NCI-H187 (cell line): ENCODE results near the gene ZNF814.
"Not testable (repeated sequence)": the region's sequence is repeated elsewhere in the genome, so short reads cannot be mapped to it uniquely, and the experiment has no call there.

Source experiments
- DNase-seq, 2 experiments: peaks; one replicate each; lab custom pipeline; 2025; lab: John Stamatoyannopoulos, UW

ZNF814 gene

DNA sequence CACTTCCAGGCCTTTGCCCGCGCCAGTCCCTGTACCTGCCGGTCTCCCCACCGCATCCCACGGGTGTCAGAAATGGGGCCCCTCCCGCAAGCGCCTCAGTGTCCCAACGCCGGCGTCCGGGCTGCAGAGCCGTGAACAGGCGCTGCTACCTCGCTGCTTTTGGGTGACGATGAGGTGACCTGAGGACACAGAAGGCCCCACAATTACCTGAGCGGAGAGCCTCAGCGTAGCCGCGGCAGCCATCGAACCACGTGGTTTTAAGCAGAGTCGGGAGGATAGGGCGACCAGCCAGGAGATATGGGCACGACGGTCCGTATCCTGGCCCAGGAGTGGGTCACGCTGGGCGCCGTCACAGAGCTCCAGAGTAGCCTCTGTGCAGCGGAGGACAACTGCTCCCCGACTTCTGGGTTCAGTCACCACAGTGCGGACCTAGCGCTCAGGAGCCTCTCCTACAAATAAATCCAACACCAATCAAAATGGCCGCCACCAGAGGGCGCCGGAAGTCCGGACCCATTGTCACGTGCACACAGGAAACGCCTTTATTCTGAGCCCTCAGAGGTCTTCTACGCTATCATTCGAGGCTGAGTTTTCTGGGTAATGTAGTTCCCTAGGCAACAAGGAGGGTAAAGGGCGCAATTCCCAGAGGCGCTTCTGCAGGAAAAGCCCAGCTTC is at the start of gene ZNF814:
Gene ZNF814, minus strand, starts transcription at position 478 of the 672 bp plus-strand sequence. Its CDS starts 235 bp downstream, at position 243.
- DNase-seq, result no peak

DNA sequence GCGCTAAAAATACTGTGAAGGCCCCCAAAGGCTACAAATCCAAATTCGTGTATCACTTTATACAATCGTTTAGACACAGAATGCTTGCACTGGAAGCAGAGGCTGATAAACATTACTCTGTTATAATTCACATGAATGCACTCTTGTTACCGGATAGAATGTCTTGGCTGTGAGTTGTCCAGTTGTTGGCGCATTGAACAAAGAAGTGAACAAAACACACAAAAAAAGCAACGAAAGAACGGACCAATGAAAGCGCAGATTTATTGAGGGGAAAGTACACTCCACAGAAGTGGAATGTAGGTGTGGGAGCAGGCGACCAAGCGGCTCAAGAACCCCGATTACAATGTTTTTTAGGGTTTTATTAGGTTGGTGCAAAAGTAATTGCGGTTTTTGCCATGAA is 46.9 kb upstream of the ZNF814 start:
- DNase-seq, result no peak

DNA sequence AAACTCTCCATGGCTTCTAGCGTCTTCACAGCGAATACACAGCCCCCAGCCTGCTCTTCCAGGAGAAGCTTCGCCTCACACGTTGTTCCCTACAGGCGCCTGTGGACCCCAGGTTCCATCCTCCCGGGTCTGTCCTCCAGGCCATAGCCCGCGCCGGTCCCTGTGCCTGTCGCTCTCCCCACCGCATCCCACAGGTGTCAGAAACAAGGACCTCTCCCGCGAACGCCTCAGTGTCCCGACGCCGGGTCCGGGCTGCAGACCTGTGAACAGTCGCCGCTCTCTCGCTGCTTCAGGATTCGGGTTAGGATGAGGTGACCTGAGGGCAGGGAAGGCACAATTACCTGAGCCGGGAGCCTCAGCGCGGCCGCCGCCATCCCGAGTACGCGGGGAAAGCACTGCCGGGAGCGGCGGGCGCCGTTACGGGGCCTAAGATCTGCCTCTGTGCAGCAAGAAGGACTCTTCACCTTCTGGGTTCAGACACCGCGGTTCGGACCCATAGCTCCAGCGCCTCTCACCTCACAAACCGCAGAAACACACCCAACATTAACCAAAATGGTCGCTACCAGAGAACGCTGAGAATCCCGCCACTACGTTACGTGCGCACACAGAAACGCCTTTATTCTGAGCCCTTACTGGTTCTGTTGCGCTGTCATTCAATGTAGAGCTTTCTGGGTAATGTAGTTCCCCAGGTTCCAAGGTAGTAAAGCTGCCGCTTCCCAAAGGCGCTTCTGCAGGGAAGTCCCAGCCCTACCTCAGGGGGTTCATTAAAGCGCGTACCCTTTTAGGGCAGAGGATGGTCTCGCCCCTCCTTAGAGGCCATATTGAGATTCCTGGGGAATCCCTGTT is 46.2 kb upstream of the ZNF814 start, which contains the start of gene ZNF418:
Gene ZNF418, minus strand, starts transcription at position 583 of the 846 bp plus-strand sequence. CDS start 1,580 bp downstream, outside the sequence.
- no peak for DNase-seq

DNA sequence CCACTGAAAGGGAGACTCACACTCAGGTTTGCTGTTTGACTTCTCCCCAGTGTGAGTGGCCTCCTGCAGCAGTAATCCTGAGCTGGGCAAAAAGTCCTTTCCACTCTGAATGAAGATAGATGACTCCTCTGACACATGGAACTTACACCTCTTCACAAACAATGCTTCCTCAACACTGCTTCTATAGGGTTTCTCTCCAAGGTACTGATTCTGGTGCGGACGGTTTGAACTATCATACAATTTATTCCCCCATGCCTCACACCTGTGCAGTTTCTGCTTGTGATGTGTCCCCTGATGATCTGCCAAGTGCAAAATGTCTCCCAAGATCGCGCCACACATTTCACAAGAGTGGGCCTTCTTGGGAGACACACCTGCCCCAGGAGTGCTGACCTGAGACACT is 38.8 kb upstream of the ZNF814 start:
- no peak for DNase-seq

DNA sequence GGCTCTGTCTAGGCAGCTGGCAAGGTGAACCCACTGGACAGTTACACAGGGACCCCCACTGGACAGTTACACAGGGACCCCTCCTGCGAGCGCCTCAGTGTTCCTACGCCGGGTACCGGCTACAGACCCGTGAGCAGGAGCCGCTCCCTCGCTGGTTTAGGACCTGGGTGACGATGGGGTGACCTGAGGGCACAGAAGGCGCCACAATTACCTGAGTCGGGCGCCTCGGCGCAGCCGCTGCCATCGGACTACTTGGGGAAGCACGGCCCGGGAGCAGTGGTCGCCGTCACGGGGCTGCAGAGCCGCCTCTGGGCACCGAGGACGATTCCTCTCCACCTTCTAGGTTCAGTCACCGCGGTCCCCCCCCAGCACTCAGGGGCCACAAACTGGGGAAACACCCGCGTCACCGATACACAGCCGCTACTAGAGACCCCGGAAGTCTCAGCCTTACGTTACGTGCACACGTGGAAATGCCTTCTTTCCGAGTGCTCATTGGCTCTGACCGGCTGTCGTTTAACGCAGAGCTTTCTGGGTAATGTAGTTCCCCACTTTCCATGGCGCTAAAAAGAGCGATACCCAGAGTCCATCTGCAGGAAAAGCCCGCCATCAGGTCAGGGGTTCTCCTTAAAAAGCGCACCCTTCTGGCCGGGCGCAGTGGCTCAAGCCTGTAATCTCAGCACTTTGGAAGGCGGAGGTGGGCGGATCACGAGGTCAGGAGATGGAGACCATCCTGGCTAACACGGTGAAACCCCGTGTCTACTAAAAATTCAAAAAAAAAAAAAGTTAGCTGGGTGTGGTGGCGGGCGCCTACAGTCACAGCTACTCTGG is 27.5 kb upstream of the ZNF814 start, which contains the start of gene ZNF417:
Gene ZNF417, minus strand, starts transcription at position 425 of the 828 bp plus-strand sequence. Its CDS starts 181 bp downstream, at position 244.
- DNase-seq, result peak; percentile 61 to 85

DNA sequence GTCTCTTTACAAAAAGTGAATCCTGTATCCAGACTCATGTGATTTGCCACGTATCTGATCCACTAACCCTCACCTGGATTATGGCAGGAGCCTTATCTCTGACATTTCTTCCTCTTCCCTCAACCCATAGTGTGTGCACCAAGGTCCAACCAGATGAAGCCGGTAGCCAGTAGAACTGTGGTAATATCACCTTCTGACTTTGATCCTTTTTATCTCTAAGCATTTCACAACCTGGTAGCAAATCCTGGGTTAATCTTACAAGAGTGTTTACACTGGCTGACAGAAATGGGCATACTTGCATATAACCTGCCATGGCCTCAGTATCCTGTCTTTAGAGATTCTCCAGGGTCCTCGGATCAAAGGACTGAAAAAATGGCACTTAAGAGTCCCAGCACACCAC is 25.7 kb upstream of the ZNF814 start:
- DNase-seq, result no peak

DNA sequence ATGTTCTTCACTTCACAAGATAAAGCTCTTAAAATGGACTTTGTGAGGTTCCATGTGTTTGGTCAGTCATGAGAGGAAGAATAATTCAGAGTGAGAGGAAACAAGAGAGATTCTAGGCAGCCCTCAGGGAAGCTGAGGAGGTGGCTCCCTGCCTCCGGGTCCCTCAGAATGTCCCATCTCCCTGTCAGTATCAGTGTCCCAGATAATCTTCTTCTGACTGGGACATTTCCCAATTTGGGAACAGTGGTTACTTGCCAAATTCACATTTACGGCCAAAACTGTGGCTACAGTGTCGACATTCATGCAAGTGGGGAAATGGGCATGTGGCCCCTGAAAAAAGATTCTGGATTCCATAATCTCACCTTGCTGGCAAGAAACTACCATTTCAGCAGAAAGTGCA is 18.6 kb upstream of the ZNF814 start:
- no peak for DNase-seq

DNA sequence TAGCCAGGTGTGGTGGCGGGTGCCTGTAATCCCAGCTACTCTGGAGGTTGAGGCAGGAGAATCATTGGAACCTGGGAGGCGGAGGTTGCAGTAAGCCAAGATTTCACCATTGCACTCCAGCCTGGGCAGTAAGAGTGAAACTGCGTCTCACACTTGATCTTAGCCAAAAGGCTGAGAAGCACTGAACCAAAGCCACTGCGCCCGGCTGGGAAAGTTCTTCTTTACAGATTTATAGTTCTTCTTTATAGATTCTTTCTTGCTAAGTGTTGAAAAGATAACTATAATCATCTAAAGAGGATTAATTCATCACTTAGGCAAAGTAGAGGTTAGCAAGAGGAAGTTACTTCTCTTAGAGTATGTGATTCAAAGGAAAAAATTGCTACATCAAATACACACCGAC is 16.4 kb upstream of the ZNF814 start:
- DNase-seq, result no peak

DNA sequence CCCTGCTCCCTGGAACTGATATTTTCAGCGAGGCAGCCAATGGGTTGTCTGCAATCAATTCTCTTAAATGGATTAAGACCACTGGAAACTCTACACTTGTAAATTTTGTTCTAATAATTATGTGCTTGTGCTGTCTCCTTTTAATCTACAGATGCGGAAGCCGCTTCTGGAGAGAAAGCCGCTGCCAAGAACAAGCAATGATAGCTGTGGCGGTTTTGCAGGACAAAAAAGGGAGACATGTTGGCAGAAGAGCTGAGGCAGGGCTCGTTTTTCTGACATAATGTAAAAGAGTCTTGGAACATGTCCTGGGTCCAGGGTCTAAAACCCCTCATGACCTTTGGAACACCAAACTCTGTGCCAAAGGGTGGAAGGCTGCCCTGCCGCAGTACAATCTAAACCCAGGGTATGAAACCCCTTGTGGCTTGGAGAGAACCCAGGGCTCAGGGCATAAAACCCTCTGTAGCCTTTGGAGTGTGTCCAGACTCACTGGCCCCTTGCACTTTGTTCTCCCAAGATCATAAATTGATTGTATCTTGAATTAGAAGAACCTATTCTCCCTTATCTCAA is 14.9 kb upstream of the ZNF814 start:
- no peak for DNase-seq

DNA sequence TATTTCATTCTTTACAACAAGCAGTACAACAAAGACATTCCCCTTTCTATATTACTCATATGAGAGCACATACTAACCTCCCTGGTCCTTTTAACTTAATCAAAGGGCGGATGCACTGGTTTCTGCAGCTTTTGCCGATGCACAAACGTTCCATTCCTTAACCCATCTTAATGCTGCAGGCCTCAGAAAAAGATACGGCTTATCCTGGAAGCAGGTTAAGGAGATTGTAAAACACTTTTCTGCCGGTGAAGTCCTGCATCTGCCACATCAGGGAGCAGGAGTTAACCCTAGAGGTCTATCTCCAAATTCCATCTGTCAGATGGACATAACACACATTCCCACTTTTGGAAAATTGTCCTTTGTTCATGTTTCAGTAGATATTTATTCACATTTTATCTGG is 11.5 kb upstream of the ZNF814 start:
- no peak for DNase-seq

DNA sequence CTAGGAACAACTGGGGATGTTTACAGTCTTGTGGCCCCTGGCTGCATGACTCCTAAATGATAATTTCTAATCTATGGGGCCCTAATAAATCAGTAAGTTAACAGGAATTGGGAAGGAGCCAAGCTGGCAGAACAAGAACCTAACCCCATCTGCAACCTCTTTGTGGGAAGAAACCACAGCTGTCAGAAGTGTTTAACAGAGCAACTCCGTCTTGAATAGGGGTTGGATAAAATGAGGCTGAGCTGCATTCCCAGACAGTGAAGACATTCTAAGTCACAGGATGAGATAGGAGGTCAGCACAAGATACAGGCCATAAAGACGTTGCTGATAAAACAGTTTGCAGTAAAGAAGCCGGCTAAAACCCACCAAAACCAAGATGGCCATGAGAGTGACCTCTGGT is 1.9 kb upstream of the ZNF814 start:
- DNase-seq, result not testable (repeated sequence)

DNA sequence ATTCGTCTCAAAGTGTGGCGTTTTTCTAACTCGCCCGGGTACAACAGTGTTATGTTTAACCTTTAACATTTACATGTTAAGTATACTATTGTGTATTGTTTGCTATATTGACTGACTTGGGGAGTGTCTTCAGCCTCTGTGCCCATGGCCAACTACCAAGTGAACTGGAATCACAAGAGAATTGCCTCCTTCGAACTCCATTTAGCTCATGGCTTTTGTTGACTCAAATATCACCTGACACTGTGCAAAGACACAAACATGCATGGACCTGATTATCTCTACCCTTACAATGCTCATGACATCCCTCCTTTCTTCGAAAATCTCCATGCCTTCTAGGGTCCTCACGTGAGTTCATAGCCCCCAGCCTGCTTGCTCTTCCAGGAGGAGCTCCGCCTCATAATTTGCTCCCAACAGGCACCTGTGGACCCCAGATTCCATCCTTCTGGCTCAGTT is 704 bp downstream of the ZNF814 start:
- no peak for DNase-seq

DNA sequence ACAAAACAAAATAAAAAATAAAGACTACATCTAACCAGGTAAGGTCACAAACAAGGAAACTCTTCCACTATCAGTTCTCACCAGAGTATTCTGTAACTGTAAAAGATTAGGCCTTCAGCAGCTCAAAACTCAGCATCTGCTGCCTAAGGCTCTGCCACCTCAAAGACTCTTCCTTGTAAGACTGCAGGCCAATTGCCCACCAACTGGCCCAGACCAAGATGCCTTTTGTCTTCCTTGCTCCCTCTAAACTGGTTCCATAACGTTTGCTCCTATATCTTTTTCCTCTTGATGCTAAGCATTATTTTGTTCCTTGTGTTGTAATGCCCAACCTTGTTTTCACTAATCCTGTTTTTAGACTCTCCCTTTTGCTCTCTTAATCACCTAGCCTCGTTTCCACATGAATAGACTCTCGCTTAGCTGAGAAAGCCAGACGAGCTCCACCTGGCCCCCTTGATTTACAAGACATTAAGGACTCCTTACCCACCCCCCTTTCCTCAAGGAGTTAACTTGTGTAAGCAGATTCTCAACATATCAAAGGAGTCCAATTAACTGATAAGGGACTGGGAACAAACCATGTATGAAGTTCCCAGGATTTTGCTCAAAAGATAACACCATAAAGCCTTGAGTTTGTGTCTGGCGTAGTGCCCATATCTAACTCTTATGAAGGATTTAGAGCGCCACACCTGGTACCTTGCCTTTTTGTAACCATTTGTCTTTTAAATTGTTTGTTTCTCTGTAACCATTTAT is 1.5 kb downstream of the ZNF814 start:
- no peak for DNase-seq

DNA sequence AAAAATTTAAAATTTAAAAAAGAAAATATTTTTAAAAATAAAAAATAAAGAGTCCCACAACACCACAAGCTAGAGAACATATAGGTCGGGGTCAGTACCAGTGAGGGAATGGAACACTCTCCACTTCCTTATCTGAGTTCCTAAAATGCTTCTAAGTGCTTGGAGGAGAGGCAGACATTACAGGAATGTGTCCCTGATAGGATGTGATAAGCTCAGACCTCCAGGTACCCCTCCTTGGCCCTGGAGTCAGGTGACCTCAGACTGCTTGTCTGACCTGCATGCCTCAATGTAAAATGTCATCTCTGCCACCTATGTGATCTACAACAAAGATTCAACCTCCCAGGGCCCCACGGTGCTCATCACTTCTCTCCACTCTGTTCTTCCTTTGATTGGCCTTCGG is 2.8 kb downstream of the ZNF814 start:
- DNase-seq, result no peak

DNA sequence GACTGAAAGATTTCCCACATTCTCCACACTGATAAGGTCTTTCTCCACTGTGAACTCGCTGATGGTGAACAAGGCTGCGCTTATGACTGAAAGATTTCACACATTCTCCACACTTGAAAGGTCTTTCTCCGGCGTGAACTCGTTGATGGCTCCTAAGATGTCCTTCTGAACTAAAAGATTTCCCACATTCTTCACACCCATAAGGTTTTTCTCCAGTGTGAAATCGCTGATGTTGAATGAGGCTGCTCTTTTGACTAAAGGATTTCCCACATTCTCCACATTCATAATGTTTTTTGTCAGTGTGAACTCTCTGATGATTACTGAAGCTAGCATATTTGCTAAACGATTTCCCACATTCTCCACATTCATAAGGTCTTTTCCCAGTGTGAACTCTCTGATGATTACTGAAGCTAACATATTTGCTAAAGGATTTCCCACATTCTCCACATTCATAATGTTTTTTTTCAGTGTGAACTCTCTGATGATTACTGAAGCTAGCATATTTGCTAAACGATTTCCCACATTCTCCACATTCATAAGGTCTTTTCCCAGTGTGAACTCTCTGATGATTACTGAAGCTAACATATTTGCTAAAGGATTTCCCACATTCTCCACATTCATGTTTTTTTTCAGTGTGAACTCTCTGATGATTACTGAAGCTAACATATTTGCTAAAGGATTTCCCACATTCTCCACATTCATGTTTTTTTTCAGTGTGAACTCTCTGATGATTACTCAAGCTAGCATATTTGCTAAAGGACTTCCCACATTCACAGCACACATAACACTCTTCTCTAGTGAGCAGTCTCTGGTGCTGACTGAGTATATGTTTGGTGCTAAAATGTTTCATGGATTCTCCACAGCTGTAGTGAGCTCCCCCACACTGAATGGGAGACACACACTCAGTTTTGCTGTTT is 14.7 kb downstream of the ZNF814 start:
- not testable (repeated sequence) for DNase-seq

DNA sequence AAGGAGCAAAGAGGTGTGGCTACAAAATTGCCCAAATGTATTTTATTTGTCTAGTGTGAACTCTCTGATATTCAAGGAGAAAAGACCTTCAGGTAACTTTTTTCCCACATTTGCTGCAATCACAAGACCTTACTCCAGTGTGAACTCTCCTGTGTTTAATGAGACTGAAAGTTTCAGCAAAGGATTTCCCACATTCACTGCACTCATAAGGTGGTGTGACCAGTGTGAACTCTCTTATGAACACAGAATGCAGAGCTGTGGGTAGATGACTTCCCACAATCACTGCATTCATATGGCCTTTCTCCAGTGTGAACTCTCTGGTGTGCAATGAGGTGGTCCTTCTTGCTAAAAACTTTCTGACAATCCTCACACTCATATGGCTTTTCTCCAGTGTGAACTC is 16.4 kb downstream of the ZNF814 start:
- DNase-seq, result no peak

DNA sequence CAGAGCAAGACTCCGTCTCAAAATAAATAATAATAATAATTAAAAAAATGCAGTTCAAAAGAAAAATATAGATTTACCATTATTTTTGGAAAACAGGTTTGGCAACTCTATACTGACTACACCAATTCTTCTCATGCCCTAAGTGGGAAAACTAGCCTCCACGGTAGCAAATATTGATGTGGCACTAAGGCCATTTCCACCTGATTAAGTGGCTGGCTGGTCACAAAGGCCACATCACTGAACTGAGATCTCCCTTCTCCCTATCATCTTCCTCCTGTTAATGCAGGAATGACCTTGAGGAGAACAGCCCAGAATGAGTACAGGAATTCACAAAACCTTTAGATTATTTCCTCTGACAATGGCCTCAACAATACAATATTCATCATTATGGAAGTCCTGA is 18.6 kb downstream of the ZNF814 start:
- no peak for DNase-seq

DNA sequence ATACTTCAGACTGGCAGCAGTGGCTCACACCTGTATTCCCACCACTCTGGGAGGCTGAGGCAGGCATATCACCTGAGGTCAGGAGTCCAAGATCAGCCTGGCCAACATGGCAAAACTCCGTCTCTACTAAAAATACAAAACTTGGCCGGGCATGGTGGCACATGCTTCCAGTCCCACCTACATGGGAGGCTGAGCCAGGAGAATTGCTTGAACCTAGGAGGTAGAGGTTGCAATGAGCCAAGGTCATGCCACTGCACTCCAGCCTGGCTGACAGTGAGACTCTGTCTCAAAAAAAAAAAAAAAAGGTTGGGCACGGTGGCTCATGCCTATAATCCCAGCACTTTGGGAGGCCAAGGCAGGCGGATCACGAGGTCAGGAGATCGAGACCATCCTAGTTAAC is 19.2 kb downstream of the ZNF814 start:
- not testable (repeated sequence) for DNase-seq

DNA sequence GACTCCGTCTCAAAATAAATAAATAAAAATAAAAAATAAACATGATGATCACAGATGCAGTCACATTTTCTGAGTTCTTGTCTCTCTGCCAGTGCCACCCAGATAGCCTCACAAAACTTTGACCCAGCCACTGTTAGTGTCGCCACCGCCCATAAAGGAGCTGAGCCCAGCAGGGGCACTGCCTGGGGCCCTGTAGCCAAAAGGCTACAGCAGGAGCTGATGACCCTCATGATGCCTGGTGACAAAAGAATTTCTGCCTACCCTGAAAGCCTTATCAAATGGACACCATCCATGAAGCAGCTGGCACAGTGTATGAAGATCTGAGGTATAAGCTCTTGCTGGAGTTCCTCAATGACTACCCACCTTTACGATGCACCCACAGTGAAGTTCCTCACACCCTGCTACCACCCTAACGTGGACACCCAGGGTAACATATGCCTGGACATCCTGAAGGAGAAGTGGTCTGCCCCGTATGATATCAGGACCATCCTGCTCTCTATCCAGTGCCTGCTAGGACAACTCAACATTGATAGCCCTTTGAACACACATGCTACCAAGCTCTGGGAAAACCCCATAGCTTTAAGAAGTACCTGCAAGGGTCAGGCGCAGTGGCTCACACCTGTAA is 20.9 kb downstream of the ZNF814 start:
- no peak for DNase-seq

DNA sequence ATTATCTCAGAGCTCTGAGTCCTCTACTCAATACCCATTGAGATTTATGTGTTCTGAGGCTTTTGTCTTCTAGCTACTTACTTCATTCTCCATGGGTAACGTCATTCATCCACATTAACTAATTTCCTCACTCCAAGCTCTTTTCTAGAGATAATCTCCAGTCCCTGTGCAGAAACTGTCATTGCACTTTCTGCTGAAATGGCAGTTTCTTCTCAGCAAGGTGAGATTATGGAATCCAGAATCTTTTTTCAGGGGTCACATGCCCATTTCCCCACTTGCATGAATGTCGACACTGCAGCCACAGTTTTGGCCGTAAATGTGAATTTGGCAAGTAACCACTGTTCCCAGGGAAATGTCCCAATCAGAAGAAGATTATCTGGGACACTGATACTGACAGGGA is 26.5 kb downstream of the ZNF814 start:
- DNase-seq, result not testable (repeated sequence)
